Ishikawa (cell line): ENCODE results near the gene DND1.

Experiments
- CEBPB ChIP-seq: IDR thresholded peaks from 2 replicates; pipeline ENCODE4 v1.6.1; 2012
- CREB1 ChIP-seq: IDR thresholded peaks from 2 replicates; pipeline ENCODE4 v1.6.1; 2012; ENCODE audit warnings: low read depth
- EGR1 ChIP-seq: IDR thresholded peaks from 2 replicates; pipeline ENCODE4 v1.6.1; 2012
- EP300 ChIP-seq: IDR thresholded peaks from 2 replicates; pipeline ENCODE4 v1.6.1; 2012; ENCODE audit warnings: borderline replicate concordance
- FOXM1 ChIP-seq: IDR thresholded peaks from 2 replicates; pipeline ENCODE4 v1.6.1; 2012; ENCODE audit warnings: low read depth, borderline replicate concordance
- MAX ChIP-seq: IDR thresholded peaks from 2 replicates; pipeline ENCODE4 v1.6.1; 2012
- NFIC ChIP-seq: IDR thresholded peaks from 2 replicates; pipeline ENCODE4 v1.6.1; 2012
- RAD21 ChIP-seq: IDR thresholded peaks from 2 replicates; pipeline ENCODE4 v1.6.1; 2012; ENCODE audit warnings: low read depth
- REST ChIP-seq: IDR thresholded peaks from 2 replicates; pipeline ENCODE4 v1.6.1; 2012; ENCODE audit warnings: low read depth, mild to moderate bottlenecking
- TAF1 ChIP-seq: IDR thresholded peaks from 2 replicates; pipeline ENCODE4 v1.6.1; 2012; ENCODE audit warnings: low read depth, mild to moderate bottlenecking
- TCF12 ChIP-seq: IDR thresholded peaks from 2 replicates; pipeline ENCODE4 v1.6.1; 2012; ENCODE audit warnings: low read depth
- TEAD4 ChIP-seq: IDR thresholded peaks from 2 replicates; pipeline ENCODE4 v1.6.1; 2012
- USF1 ChIP-seq: IDR thresholded peaks from 2 replicates; pipeline ENCODE4 v1.6.1; 2012
- YY1 ChIP-seq: IDR thresholded peaks from 2 replicates; pipeline ENCODE4 v1.6.1; 2012; ENCODE audit warnings: low read depth
- ZBTB7A ChIP-seq: IDR thresholded peaks from 2 replicates; pipeline ENCODE4 v1.6.1; 2012; ENCODE audit warnings: low read depth

DND1 gene

GRCh38 chr5:140635291-140636257, 37.8 kb downstream of the DND1 start:
- TF ChIP-seq TCF12 (no peak), NFIC (no peak), FOXM1 (no peak), CEBPB (no peak), YY1 (no peak), REST (no peak), RAD21 (no peak), EP300 (no peak), TAF1 (no peak), TEAD4 (no peak), ZBTB7A (no peak), CREB1 (no peak), MAX (no peak), USF1 (no peak), EGR1 (no peak)

- no peak for TF ChIP-seq CREB1
- TF ChIP-seq MAX, result no peak
- TF ChIP-seq TCF12, result no peak
- TF ChIP-seq YY1, result no peak
- no peak for TF ChIP-seq CEBPB
- TF ChIP-seq FOXM1, result no peak
- TF ChIP-seq REST, result no peak
- no peak for TF ChIP-seq EGR1
- no peak for TF ChIP-seq TEAD4
Observed at GRCh38 chr5:140634103-140634502, 39.3 kb downstream of the DND1 start.

GRCh38 chr5:140633501-140633900, 39.9 kb downstream of the DND1 start:
- TF ChIP-seq TAF1 (no peak), CREB1 (no peak), ZBTB7A (no peak), RAD21 (no peak), REST (no peak), TCF12 (no peak), EP300 (no peak), YY1 (no peak), TEAD4 (no peak), FOXM1 (no peak), USF1 (no peak), NFIC (no peak), MAX (no peak)

GRCh38 chr5:140633021-140633471, 40.3 kb downstream of the DND1 start, which contains the start of gene CD14:
Gene CD14, minus strand, starts transcription at chr5:140633175. Its CDS starts 104 bp downstream, at chr5:140633071.
- TF ChIP-seq EP300 (no peak), MAX (no peak), EGR1 (no peak), FOXM1 (no peak), NFIC (no peak), TCF12 (no peak), YY1 (no peak), CREB1 (no peak), USF1 (no peak), REST (no peak), CEBPB (no peak), TEAD4 (no peak), RAD21 (no peak), ZBTB7A (no peak), TAF1 (no peak)
